Activated CD8-positive, alpha-beta T cell treated with anti-CD3 and anti-CD28 coated beads, Interleukin-2, amount 10 ng/mL, durations not matched to agents 7 days and 5 days (primary cell): ENCODE measurements around the gene GORASP2. TPM values are rescaled to one million over a fixed set of nuclear protein-coding genes. Genes with fewer than 3 reads are reported as not detected.
"Not testable (repeated sequence)": the region's sequence is repeated elsewhere in the genome, so short reads cannot be mapped to it uniquely, and the experiment has no call there.

Experiments used
- ATAC-seq: fragments of 150-1000 bp; cut with Tn5 transposase; one replicate; pipeline ENCODE4 v1.10.0; 2021; ENCODE audit warnings: moderate library complexity
- CTCF ChIA-PET: fragments of 350-600 bp; sonication (Branson Sonifier 250); formaldehyde crosslinking; loops from one replicate; lab custom pipeline; 2021; ENCODE audit warnings: antibody characterized with exemption; lab: Charles Lee
- POLR2A ChIA-PET: fragments of 350-600 bp; sonication (Branson Sonifier 250); formaldehyde crosslinking; loops from one replicate; lab custom pipeline; 2021; ENCODE audit warnings: antibody characterized with exemption; lab: Charles Lee
- DNase-seq: peaks from one replicate; pipeline ENCODE4 v3.0.0-alpha.2; 2020
- H3K27ac Mint-ChIP-seq: one replicate; pipeline ENCODE4 v1.8.0; 2021; ENCODE audit warnings: mild to moderate bottlenecking, mixed read lengths
- H3K27me3 Mint-ChIP-seq: one replicate; pipeline ENCODE4 v1.8.0; 2021; ENCODE audit warnings: low read depth, mixed read lengths
- H3K36me3 Mint-ChIP-seq: one replicate; pipeline ENCODE4 v1.8.0; 2021; ENCODE audit warnings: low read depth, mixed read lengths
- H3K4me1 Mint-ChIP-seq: one replicate; pipeline ENCODE4 v1.8.0; 2021; ENCODE audit warnings: low read depth, mixed read lengths
- H3K4me3 Mint-ChIP-seq: one replicate; pipeline ENCODE4 v1.8.0; 2021; ENCODE audit warnings: mild to moderate bottlenecking, mixed read lengths
- H3K9me3 Mint-ChIP-seq: one replicate; pipeline ENCODE4 v1.8.0; 2022; ENCODE audit warnings: mixed read lengths; ENCODE audit not compliant: insufficient read depth
- total RNA-seq, 2 experiments: library from RNA; stranded (reverse); gene quantifications; one replicate each; pipeline ENCODE4 v1.2.3, GENCODE V29; 2021

GORASP2 gene
- total RNA-seq, 2 experiments from 2014 or later: 65.2 to 65.9 TPM

DNA sequence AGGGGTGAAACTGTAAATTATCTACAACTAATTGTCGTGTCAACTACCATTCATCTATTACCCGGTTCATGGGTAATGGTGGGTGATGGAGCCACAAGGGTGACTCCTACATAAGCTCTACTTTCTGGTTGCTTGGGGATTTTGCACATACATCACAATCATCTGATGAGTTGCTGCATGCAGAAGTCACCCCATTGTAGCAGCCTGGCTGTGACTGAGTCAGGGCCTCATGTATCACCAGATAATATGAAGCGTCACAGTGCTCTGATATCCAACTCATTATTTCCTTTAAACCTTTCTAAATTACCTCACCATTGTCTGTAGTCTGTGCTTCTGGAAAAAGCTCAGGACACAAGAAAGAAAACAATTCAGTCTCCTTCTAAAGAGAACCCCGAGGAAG is 32.4 kb upstream of the GORASP2 start:
- Mint-ChIP-seq H3K4me3 (no peak overlapping the region), H3K36me3 (no peaks in the 10 kb centered on the region), H3K27me3 (peaks cover 21% of the 10 kb centered on the region), H3K9me3 (no peaks in the 10 kb centered on the region), H3K4me1 (no peaks in the 10 kb centered on the region), H3K27ac (no peak overlapping the region)
- ChIA-PET POLR2A (no interaction called here), CTCF (interaction anchor here (1.7 to 2.9 kb wide), 2 partner anchors 23 to 32 kb away, joined by 5 to 8 read pairs; partner anchors contain the start of gene GORASP2)
- no peak for DNase-seq
- no peak for ATAC-seq

DNA sequence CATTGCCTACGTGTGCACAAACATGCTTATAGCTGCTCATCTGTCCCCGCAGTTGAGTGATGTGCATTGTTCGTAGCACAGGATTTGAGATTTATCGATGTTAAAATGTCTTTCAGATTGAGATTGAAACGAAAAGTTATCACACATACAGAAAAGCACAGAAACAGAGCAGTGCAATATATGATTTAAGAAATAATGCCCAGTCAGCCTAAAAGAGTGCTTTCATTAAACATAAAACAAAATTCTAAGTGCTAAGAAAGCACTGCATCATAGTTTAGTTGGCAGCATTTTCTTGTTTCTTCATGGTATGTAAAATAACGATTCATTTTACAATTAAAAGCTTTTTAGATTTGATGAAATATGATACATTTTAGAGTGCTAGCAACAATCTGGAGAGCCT is 31.9 kb upstream of the GORASP2 start:
- no peaks in the 10 kb centered on the region for H3K36me3 Mint-ChIP-seq
- ChIA-PET POLR2A (no interaction called here), CTCF (interaction anchor here (1.7 to 2.9 kb wide), 2 partner anchors 24 to 32 kb away, joined by 5 to 8 read pairs; partner anchors contain the start of gene GORASP2)
- H3K27ac Mint-ChIP-seq: no peak overlapping the region
- no peaks in the 10 kb centered on the region for H3K4me1 Mint-ChIP-seq
- H3K9me3 Mint-ChIP-seq: no peaks in the 10 kb centered on the region
- H3K27me3 Mint-ChIP-seq: peaks cover 24% of the 10 kb centered on the region
- DNase-seq: no peak
- no peak for ATAC-seq
- H3K4me3 Mint-ChIP-seq: no peak overlapping the region

DNA sequence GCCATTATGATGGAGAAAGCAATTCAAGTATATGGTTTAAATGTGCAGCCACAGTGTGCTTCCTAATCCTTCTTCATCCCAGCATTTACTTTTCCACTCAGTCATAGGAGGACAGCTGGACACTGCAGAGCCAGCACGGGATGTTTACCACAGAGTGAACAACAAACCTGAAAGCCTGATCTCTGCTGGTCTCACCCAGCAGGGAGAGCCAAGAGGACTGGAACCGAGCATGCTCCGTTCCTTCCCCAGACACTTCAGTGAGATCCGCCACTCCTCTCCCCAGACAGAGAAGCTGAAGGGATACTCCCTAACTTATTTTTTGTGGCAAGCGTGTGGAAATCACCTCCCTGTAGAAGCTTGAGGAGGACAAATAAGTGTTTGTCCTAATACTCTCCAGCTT is 23.2 kb upstream of the GORASP2 start:
- no peaks in the 10 kb centered on the region for H3K4me1 Mint-ChIP-seq
- DNase-seq (no peak), ATAC-seq (no peak)
- peaks cover 12% of the 10 kb centered on the region for H3K9me3 Mint-ChIP-seq
- H3K27ac Mint-ChIP-seq: no peak overlapping the region
- no peaks in the 10 kb centered on the region for H3K36me3 Mint-ChIP-seq
- H3K27me3 Mint-ChIP-seq: peaks cover 11% of the 10 kb centered on the region
- ChIA-PET POLR2A (no interaction called here), CTCF (interaction anchor here (2.4 kb wide), 1 partner anchor 23 kb away, joined by 9 read pairs; the partner anchor contains the start of gene GORASP2)
- no peak overlapping the region for H3K4me3 Mint-ChIP-seq

DNA sequence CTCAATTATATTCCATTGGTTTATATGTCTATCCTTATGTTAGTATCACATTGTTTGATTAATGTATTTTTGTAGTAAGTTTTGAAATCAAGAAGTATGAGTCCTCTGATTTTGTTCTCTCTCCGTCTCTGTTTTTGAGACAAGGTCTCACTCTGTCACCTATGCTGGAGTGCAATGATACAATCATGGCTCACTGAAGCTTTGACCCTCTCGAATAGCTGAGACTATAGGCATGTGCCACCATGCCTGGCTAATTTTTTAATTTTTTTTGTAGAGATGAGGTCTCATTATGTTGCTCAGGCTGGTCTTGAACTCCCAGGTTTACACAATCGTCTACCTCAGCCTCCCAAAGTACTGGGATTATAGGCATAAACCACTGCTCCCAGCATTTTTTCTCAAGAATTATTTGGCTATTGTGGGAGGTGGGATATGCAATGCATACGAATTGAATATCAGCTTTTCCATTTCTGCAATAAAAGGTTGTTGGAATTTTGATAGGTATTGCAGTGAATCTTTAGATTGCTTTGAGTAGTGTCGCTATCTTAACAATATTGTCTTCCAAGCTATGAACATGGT is 17.7 kb upstream of the GORASP2 start:
- no peak for ATAC-seq
- Mint-ChIP-seq H3K4me1 (no peaks in the 10 kb centered on the region), H3K4me3 (no peak overlapping the region), H3K36me3 (peaks cover 4% of the 10 kb centered on the region), H3K27me3 (peaks cover 3% of the 10 kb centered on the region), H3K27ac (no peak overlapping the region), H3K9me3 (peaks cover 43% of the 10 kb centered on the region)
- ChIA-PET CTCF (interaction anchor here (1.6 kb wide), 1 partner anchor 18 kb away, joined by 8 read pairs; the partner anchor contains the start of gene GORASP2), POLR2A (no interaction called here)
- no peak for DNase-seq

DNA sequence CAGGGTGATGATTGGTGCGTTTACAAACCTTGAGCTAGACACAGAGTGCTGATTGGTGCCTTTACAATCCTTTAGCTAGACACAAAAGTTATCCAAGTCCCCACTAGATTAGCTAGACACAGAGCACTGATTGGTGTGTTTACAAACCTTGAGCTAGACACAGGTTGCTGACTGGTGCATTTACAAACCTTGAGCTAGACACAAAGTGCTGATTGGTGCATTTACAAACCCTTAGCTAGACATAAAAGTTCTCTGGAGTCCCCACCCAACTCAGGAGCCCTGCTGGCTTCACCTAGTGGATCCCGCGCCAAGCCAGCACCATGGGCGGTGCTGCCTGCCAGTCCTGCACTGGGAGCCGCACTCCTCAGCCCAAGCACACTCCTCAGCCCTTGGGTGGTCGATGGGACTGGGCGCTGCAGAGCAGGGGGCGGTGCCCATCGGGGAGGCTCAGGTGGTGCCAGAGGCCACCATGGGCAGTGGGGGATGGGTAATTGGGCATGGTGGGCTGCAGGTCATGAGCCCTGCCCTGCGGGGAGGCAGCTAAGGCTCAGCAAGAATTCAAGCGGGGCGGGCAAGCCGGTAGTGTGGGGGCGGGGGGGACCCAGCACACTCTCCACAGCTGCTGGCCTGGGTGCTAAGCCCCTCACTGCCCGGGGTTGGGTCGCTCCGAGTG is 13.9 kb upstream of the GORASP2 start:
- H3K4me3 Mint-ChIP-seq, H3K27me3 Mint-ChIP-seq, H3K27ac Mint-ChIP-seq, ATAC-seq, CTCF ChIA-PET, POLR2A ChIA-PET, DNase-seq, H3K4me1 Mint-ChIP-seq, H3K36me3 Mint-ChIP-seq: not testable (repeated sequence)
- H3K9me3 Mint-ChIP-seq: peaks cover 51% of the 10 kb centered on the region

DNA sequence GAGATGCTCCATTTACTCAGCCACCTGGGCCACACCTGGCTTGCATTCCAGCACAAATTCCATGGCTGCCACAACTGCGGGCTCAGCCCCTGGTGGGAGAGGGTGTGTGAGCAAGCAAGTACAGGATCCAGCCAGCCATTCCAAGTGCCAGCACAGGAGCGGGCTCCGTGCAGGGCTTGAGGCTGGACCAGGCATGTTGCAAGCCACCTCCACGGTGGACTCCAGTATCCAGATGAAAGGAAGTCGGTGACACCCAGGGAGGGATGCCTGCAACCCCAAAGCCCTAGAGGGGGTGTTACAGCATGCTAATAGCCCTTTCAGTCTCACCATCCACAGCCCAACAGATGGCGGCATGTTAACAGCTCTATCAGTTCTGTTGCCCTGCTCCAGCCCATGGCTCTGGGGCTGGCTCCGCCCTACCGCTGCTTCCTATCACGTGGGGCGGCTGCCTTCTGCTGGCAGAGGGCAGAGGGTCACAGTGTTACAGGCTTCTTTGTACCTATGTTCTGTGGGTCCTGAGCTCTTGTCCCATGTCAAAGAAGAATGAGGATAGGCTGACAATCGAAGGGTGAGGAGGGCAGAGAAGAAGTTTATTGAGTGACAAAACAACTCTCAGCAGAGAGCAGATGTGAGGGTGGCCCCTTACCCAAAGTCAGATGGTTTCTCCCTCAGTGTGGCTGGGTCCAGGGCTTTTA is 11.7 kb upstream of the GORASP2 start:
- CTCF ChIA-PET: interaction anchor here (2.1 kb wide), 1 partner anchor 11 kb away, joined by 12 read pairs; the partner anchor contains the start of gene GORASP2
- ATAC-seq: no peak
- peaks cover 30% of the 10 kb centered on the region for H3K9me3 Mint-ChIP-seq
- no peak for DNase-seq
- peaks cover 1% of the 10 kb centered on the region for H3K36me3 Mint-ChIP-seq
- POLR2A ChIA-PET: no interaction called here
- no peak overlapping the region for H3K27ac Mint-ChIP-seq
- H3K27me3 Mint-ChIP-seq: no peaks in the 10 kb centered on the region
- no peak overlapping the region for H3K4me3 Mint-ChIP-seq
- H3K4me1 Mint-ChIP-seq: no peaks in the 10 kb centered on the region

DNA sequence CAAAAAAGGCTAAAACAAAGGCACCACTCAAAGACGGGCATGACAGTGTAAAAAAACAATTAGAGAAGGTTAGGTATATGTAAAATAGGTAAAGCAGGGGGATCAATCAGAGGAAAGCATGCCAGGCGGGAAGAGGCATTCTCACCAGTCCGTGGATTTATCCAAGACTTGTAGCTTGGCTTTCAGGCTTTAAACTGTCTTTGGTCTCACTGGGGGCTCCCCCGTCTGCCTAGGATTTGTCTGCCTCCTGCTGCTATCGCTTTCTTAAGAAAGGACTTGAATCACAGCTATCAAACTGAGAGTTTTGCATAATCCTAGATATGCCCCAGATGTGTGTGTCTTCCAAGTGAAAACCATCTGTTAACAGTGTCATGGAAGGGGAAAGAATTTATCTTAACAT is 11.1 kb upstream of the GORASP2 start:
- no peak for DNase-seq
- H3K9me3 Mint-ChIP-seq: peaks cover 29% of the 10 kb centered on the region
- H3K27me3 Mint-ChIP-seq: no peaks in the 10 kb centered on the region
- no peak overlapping the region for H3K4me3 Mint-ChIP-seq
- H3K36me3 Mint-ChIP-seq: peaks cover 1% of the 10 kb centered on the region
- no peak overlapping the region for H3K27ac Mint-ChIP-seq
- ATAC-seq: no peak
- POLR2A ChIA-PET: no interaction called here
- H3K4me1 Mint-ChIP-seq: no peaks in the 10 kb centered on the region
- CTCF ChIA-PET: interaction anchor here (2.1 kb wide), 1 partner anchor 11 kb away, joined by 12 read pairs; the partner anchor contains the start of gene GORASP2

DNA sequence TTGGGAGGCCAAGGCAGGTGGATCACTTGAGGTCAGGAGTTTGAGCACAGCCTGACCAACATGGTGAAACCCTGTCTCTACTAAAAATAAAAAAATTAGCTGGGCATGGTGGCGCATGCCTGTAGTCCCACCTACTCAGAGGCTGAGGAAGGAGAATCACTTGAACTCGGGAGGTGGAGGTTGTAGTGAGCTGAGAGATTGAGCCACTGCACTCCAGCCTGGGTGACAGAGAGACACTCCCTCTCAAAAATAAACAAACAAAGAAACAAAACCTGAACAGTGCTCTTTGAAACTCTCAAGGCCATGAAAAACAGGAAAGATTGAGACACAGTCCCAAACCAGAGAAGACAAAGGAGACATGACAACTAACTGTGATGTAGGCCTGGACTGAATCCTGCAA is 7.2 kb upstream of the GORASP2 start:
- POLR2A ChIA-PET, H3K9me3 Mint-ChIP-seq, H3K27ac Mint-ChIP-seq, H3K4me1 Mint-ChIP-seq, ATAC-seq, CTCF ChIA-PET, H3K27me3 Mint-ChIP-seq, DNase-seq, H3K4me3 Mint-ChIP-seq: not testable (repeated sequence)
- H3K36me3 Mint-ChIP-seq: peaks cover 16% of the 10 kb centered on the region

DNA sequence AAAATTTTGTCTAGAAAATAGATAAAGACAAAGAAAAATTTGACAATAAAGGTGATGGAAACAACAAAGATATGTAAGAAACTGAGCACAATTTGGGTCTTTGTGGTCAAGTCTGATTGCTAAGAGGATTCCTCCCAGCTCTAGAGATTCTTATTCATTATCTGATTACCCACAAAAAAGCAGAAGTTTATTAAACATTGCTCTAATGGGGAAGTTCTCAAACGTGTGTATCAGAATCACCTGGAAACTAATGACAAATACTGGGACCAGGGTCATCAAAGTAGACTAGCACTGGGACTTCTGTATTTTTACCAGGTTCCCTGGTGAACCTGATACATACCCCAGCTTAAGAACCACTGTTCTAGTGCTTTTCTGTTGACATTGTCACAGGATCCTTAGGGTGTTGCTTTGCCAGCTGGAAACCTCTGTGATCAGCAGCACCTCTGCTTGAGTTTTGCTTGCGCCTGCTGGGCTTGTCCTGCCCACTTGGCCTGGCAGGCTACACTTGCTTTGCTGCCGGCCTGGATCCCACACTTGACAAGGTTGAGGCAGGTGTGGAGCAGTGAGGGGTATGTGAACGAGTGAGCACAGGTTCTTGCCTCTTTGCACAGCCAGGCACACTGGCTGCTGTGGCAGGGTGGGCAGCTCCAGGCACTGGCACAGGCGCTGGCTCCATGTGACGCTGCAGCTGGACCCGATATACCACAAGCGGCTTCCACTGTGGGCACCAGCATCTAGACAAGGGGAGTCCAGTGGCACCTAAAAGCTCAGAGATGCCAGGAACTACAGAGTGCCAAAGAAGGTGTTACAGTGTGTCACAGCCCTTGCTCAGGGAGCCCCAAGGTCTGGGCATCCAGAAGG is 6.2 kb upstream of the GORASP2 start:
- no peaks in the 10 kb centered on the region for H3K27me3 Mint-ChIP-seq
- DNase-seq: no peak
- peaks cover 16% of the 10 kb centered on the region for H3K36me3 Mint-ChIP-seq
- no peak overlapping the region for H3K27ac Mint-ChIP-seq
- peaks cover 7% of the 10 kb centered on the region for H3K4me1 Mint-ChIP-seq
- ATAC-seq: no peak
- ChIA-PET CTCF (no interaction called here), POLR2A (no interaction called here)
- H3K4me3 Mint-ChIP-seq: no peak overlapping the region
- peaks cover 4% of the 10 kb centered on the region for H3K9me3 Mint-ChIP-seq

DNA sequence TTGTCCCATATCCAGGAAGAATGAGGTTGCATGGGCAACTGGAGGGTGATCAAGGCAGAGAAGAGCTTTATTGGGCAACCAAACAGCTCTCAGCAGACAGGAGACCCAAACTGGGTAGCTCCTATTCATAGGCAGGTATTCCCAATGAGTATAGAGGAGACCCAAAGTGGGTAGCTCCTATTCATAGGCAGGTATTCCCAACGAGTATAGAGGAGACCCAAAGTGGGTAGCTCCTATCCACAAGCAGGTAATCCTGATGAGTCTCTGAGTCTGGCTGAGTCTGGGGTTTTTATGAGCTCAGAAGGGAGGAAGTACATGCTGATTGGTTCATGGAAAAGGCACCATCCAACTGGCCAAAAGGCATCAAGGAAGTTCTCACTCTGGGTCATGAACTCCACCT is 5.3 kb upstream of the GORASP2 start:
- Mint-ChIP-seq H3K4me1 (peaks cover 16% of the 10 kb centered on the region), H3K27me3 (no peaks in the 10 kb centered on the region), H3K36me3 (peaks cover 16% of the 10 kb centered on the region), H3K9me3 (peaks cover 1% of the 10 kb centered on the region), H3K27ac (no peak overlapping the region), H3K4me3 (no peak overlapping the region)
- ChIA-PET CTCF (no interaction called here), POLR2A (interaction anchor here (0.6 kb wide), 1 partner anchor 13 kb away, joined by 3 read pairs; no protein-coding TSS in a partner anchor)
- no peak for DNase-seq
- no peak for ATAC-seq

DNA sequence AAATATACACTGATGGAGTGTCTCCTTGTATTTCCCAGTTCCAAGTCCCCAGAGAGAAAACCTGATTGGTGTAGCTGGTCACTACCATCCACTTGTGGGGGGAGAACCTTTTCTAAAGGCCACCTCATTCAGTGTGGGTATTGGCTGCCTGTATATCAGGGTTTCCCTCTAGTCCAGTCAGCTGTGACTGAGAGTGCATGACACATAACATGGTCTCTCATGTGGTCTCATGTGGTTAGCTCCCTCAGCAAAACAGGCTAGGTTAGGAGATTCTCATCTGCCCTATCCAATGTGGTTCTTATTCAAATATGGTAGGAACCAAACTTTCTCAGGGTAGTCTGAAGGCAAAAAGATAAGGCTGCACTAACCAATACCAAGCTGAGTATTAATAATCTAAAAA is 4.1 kb upstream of the GORASP2 start:
- no peak overlapping the region for H3K27ac Mint-ChIP-seq
- CTCF ChIA-PET: no interaction called here
- H3K27me3 Mint-ChIP-seq: no peaks in the 10 kb centered on the region
- no peaks in the 10 kb centered on the region for H3K9me3 Mint-ChIP-seq
- peaks cover 16% of the 10 kb centered on the region for H3K4me1 Mint-ChIP-seq
- H3K4me3 Mint-ChIP-seq: no peak overlapping the region
- POLR2A ChIA-PET: no interaction called here
- no peak for ATAC-seq
- no peak for DNase-seq
- peaks cover 20% of the 10 kb centered on the region for H3K36me3 Mint-ChIP-seq
